ENCODE data around the gene FMN2. TPM values are rescaled to one million over a fixed set of nuclear protein-coding genes. Genes with fewer than 3 reads are reported as not detected.
"Not testable (repeated sequence)": the region's sequence is repeated elsewhere in the genome, so short reads cannot be mapped to it uniquely, and the experiment has no call there.

The FMN2 gene
- polyA plus RNA-seq, 3 donors, result 5.1 to 7.4 (median 5.4) TPM

GRCh38 chr1:240234485-240235210, 143.0 kb downstream of the FMN2 start:
- no peak for DNase-seq (ENCODE audit: extremely low read depth in 1 of 11, low read depth in 9 of 11, low spot score in 4 of 11)

GRCh38 chr1:240235521-240236288, 144.0 kb downstream of the FMN2 start:
- DNase-seq (ENCODE audit: extremely low read depth in 1 of 11, low read depth in 9 of 11, low spot score in 4 of 11), result no peak

DNA sequence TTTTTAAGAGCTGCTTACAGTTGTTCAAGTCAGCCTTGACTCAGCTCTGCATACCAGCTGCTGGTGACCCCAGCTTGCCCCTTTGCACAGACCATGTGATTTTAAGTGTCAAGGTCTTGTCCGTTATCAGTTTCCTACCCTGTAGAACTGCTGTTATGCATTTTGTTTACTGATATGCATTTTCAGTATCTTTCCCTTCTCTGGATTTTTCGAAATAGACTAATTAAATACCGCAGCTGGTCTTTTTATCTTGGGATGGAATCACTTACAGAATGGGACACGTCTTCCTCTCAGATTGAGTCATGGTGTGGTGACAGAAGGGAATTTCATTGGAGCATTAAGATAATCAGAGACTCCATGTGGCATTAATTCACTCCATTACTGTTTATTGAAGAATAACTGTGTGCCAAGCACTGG, 145.6 kb downstream of the FMN2 start:
- DNase-seq (ENCODE audit: extremely low read depth in 1 of 11, low read depth in 9 of 11, low spot score in 4 of 11), result no peak

- no peak for DNase-seq (ENCODE audit: extremely low read depth in 1 of 11, low read depth in 9 of 11, low spot score in 4 of 11)
Measured at GRCh38 chr1:240239309-240239708, 147.6 kb downstream of the FMN2 start.

GRCh38 chr1:240241278-240241677, 149.6 kb downstream of the FMN2 start:
- no peak for DNase-seq (ENCODE audit: extremely low read depth in 1 of 11, low read depth in 9 of 11, low spot score in 4 of 11)

DNA sequence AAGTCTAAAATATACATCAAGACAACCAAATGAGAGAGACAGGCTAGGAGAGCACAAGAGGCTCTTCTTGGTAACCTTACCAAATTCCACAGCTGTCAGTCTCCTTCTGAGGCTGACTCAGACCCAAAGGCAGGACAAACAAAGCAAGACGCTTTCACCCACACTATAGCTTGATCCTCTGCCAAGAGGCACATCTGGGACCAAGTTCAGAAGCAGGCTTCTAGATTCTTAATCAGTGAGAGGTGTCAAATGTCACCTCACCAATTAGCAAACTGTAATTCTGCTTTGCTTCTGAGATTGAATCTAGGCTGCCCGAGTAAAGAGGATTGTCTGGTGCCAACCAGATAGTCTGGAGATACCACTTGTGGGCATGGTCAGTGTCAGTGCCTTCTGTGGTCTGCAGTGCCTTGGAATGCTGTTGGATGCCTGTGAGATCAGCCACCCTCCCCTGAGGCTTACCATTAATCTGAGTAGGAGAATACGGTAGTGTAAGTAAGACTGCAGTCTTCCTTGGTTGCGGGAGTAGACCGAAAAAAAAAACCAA, 151.0 kb downstream of the FMN2 start:
- no peak for DNase-seq (ENCODE audit: extremely low read depth in 1 of 11, low read depth in 9 of 11, low spot score in 4 of 11)

- DNase-seq (ENCODE audit: extremely low read depth in 1 of 11, low read depth in 9 of 11, low spot score in 4 of 11), result no peak
Measured at GRCh38 chr1:240244968-240245628, 153.4 kb downstream of the FMN2 start.

- no peak for DNase-seq (ENCODE audit: extremely low read depth in 1 of 11, low read depth in 9 of 11, low spot score in 4 of 11)
Measured at GRCh38 chr1:240245629-240246020, 153.9 kb downstream of the FMN2 start.

DNA sequence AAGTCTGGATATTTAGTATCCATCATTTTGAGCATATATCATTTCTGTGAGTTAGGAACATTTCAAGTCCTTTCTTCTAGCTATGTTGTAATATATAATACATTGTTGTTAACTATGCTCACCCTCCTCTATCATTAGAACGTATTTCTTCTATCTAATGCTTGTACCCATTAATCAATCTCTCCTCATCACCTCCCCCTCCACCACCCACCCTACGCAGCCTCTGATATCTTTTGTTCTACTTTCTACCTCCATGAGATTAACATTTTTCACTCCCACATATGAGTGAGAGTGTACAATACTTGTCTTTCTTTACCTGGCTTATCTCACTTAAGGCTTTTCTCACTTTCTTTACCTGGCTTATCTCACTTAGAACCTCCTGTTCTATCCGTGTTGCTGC, 156.2 kb downstream of the FMN2 start:
- DNase-seq (ENCODE audit: extremely low read depth in 1 of 11, low read depth in 9 of 11, low spot score in 4 of 11), result no peak

DNA sequence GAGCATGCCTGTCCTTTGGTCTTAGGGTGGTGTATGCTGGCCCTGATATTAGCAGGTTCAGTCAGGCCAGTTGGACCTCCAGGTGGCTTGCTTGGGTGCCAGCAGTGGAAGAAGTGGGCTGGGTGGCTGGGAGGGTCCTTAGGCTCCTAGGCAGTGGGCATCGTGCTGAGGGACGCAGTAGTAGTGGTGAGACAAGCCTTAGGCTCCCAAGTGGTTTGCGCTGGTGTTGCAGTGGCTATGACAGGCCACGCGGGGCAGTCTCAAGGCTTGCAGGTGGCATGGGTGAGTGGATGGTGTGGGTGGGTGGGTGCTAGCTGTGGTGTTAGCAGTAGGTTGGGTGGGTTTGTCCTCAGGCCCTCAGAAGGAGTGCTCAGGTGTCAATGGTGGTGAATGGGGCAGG, 162.3 kb downstream of the FMN2 start:
- DNase-seq (ENCODE audit: extremely low read depth in 1 of 11, low read depth in 9 of 11, low spot score in 4 of 11), result no peak

DNA sequence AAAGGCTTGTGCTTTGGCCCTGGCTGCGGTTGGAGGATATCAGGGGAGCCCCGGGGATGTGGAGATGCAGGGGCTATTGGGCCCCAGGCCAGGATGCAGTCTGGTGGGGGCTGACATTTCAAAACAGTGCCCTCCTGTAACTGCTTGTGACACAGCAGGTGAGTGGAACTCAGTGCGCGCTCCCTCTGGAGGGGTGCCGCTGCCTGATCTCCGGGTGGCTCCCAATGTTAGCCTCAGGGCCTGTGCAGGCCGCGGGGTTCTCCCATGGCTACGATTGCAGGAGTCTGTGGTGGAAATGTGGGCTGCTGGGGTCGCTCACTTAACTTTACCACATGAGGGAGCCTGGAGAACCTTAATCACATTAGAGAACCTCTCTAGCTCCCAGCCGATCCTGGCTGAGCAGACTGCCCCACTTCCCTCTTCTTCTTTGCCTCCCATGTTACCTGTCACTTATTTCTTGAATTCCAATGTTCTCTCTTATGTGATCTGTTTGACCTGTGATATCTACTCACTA, 163.2 kb downstream of the FMN2 start:
- DNase-seq (ENCODE audit: extremely low read depth in 1 of 11, low read depth in 9 of 11, low spot score in 4 of 11), result no peak

DNA sequence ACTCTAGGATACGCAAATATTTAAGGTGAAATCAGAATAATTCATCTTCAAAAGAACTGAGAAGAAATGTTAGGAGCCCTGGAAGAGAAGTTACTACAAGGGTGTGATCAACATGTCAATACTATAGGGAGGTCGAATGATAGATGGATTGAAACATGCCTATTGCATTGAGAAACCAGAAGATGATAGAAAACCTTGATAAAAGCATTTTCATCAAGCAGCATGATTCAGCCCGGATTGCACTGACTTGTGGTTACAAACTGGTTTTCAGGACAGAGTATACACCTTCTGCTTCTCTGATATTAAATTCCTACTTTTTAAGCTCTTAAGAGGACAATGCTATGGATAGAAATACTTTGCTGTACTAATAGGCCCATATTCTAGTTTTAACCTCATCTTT, 164.2 kb downstream of the FMN2 start:
- DNase-seq (ENCODE audit: extremely low read depth in 1 of 11, low read depth in 9 of 11, low spot score in 4 of 11), result no peak

DNA sequence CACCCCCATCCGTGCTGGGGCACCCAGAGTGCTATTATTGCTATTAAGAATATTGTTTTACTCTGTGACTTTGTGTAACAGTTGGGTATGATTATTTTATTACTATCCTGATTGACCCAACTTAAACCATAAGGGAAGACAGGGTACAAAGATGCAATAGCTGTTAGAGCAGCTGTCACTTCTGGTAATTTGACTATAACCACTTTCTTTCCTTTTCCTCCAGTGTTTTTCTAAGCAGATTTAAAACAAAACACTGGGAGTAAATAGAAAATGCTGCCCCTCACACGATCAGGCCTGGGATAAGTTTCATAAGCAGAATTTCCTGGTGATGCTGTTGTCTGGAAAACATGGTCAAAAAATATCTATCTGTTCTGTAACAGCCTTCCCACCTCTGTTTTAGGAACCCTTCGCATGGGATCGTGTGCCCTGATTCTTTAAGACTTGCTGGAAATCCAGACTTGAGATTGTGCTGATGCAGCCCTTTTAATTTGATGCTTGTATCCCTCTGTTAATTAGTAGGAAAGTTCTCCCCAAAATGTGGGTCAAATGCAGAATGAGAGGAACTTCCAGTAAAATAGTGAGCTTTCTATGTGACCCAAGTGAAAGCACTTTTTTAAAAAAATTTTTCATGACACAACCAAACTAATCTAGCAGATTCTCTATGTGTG, 165.3 kb downstream of the FMN2 start:
- no peak for DNase-seq (ENCODE audit: extremely low read depth in 1 of 11, low read depth in 9 of 11, low spot score in 4 of 11)

DNA sequence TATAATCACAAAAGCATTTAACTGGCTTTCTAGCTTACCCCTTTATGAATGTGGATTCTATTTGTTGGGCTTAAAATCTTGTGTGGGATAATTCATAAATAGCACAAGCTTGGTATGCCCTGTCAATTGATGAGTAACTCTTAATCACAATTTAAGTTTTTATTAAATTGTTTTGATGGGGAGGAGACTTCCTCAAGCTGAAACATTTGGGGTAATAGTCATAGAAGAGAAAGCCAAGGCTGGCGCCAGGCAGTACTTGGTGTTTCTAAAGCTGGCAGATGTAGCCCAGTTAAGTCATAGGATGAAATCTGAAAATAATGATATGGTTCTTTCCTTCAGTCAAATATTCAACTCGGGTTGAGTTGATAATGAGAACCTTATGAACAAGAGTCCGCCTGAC, 167.2 kb downstream of the FMN2 start:
- no peak for DNase-seq (ENCODE audit: extremely low read depth in 1 of 11, low read depth in 9 of 11, low spot score in 4 of 11)

DNA sequence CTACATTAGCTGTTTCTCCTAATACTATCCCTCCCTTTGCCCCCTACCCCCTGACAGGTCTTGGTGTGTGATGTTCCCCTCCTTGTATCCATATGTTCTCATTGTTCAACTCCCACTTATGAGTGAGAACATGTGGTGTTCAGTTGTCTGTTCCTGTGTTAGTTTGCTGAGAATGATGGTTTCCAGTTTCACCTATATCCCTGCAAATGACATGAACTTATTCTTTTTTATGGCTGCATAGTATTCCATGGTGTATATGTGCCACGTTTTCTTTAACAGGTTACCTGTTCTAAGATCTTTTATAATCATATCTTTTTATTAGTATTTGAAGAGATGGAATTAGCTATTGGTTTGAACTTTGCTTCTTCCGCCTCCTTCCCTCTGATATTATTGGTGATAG, 172.8 kb downstream of the FMN2 start:
- DNase-seq (ENCODE audit: extremely low read depth in 1 of 11, low read depth in 9 of 11, low spot score in 4 of 11), result not testable (repeated sequence)

DNA sequence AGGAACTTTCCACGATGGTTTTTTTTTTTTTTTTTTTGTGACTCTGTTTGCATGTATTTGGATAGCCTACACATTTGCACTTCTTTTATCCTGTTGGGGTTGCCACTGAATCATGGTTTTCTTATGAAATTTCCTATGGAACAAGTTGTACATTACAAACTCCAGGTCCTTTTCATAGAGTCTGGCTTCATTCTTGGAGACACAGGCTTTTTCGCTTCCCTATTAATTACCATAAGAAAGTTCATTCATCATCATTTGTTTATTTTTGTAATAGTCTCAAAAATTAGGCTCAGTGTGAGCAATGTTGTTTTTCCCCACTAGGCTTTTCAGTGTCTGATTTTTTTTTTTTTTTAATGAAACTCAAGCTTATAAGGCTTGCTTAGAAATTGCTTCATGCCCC, 179.4 kb downstream of the FMN2 start:
- DNase-seq (ENCODE audit: extremely low read depth in 1 of 11, low read depth in 9 of 11, low spot score in 4 of 11), result no peak

DNA sequence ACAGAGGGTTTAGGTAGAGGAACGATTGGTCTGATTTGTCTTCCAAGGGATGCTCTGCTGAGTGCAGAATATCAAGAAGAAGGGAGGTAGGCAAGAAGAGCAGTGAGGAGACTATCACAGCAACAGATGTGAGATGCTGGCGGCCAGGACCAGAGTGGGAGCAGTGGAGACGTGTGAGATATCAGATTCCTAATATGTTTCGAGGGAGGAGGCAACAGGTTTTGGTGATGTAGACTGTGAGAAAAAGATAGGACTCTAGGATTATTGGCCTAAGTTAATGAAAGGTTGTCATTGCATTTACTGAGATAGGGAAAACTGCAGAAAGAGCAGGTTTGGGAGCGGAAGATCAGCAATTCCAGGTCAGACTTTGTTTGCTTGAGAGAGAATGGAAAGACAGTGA, 182.9 kb downstream of the FMN2 start:
- DNase-seq (ENCODE audit: extremely low read depth in 1 of 11, low read depth in 9 of 11, low spot score in 4 of 11), result no peak

DNA sequence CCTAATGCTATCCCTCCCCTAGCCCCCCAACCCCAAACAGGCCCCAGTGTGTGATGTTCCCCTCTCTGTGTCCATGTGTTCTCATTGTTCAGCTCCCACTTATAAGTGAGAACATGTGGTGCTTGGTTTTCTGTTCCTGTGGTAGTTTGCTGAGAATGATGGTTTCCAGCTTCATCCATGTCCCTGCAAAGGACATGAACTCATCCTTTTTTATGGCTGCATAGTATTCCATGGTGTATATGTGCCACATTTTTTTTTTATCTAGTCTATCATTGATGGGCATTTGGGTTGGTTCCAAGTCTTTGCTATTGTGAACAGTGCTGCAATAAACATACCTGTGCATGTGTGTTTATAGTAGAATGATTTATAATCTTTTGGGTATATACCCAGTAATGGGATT, 183.5 kb downstream of the FMN2 start:
- DNase-seq (ENCODE audit: extremely low read depth in 1 of 11, low read depth in 9 of 11, low spot score in 4 of 11), result not testable (repeated sequence)

DNA sequence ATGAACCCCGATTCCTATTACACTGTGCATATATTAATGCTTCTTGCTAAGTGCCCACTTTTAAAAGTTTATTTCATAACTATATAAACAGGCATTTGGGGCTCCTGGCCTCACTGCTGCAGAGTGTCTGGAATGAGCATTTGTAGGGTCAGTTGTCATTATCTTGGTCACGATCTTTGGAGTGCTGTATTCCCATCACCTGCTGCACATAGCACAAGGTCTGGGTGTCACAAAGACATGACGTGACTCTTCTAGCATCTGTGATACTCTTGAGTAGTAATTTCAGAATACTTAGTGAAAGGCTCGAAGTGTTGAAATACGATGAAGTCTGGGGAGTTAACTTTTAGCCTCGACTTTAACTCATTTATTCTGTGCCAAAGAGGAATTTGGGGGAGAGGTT, 186.4 kb downstream of the FMN2 start:
- no peak for DNase-seq (ENCODE audit: extremely low read depth in 1 of 11, low read depth in 9 of 11, low spot score in 4 of 11)

Measured in renal cortex interstitium (tissue), 11 donors.